SIG-M5 treated with dmso at 0.1 percent for 504 hours (cell line): ENCODE results near the gene SEC16A.

Experiments used
- DNase-seq: peaks from one replicate; lab custom pipeline; 2025; ENCODE audit not compliant: unreplicated experiment; lab: John Stamatoyannopoulos, UW

Gene SEC16A, protein sequence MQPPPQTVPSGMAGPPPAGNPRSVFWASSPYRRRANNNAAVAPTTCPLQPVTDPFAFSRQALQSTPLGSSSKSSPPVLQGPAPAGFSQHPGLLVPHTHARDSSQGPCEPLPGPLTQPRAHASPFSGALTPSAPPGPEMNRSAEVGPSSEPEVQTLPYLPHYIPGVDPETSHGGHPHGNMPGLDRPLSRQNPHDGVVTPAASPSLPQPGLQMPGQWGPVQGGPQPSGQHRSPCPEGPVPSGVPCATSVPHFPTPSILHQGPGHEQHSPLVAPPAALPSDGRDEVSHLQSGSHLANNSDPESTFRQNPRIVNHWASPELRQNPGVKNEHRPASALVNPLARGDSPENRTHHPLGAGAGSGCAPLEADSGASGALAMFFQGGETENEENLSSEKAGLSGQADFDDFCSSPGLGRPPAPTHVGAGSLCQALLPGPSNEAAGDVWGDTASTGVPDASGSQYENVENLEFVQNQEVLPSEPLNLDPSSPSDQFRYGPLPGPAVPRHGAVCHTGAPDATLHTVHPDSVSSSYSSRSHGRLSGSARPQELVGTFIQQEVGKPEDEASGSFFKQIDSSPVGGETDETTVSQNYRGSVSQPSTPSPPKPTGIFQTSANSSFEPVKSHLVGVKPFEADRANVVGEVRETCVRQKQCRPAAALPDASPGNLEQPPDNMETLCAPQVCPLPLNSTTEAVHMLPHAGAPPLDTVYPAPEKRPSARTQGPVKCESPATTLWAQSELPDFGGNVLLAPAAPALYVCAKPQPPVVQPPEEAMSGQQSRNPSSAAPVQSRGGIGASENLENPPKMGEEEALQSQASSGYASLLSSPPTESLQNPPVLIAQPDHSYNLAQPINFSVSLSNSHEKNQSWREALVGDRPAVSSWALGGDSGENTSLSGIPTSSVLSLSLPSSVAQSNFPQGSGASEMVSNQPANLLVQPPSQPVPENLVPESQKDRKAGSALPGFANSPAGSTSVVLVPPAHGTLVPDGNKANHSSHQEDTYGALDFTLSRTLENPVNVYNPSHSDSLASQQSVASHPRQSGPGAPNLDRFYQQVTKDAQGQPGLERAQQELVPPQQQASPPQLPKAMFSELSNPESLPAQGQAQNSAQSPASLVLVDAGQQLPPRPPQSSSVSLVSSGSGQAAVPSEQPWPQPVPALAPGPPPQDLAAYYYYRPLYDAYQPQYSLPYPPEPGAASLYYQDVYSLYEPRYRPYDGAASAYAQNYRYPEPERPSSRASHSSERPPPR (N-terminal part only)

DNA sequence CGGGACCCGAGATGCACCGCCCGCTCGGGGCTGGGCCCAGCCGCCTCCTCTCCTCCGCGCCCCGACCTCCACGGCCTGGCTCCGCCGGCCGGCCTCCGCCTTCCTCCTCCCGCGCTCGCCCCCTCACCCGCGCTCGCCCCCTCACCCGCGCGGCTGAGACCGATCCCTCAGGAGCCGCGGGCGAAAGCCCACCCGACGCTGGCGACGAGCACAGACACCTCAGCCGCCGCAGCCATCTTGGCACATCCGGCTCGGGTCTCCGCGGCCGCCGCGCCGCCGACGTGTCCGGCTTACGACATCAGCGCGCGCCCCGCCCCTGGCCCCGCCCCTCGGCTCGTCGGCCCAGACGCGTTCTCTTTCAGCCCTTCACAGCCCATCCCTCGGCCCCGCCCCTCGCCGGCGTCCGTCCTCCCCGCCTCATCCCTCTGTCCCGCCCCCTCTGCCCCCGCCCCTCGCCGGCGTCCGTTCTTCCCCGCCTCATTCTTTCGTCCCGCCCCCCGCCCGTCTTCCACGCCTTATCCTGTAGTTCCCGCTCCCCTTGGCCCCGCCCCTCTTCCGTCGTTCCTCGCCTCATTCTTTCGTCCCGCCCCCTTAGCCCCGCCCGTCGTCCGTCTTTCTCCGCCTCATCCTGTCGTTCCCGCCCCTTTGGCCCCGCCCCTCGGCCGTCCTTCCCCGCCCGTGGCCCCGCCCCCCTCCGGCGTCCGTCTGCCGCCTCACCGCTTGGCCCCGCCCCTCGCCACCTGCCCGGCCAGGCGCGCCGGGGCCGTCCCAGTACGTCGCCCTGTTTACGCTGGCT is at the start of gene SEC16A:
Gene SEC16A (minus strand): TSS at position 248 of the 796 bp plus-strand sequence. CDS start 5,425 bp downstream, outside the sequence.
- DNase-seq: peak; percentile 96

DNA sequence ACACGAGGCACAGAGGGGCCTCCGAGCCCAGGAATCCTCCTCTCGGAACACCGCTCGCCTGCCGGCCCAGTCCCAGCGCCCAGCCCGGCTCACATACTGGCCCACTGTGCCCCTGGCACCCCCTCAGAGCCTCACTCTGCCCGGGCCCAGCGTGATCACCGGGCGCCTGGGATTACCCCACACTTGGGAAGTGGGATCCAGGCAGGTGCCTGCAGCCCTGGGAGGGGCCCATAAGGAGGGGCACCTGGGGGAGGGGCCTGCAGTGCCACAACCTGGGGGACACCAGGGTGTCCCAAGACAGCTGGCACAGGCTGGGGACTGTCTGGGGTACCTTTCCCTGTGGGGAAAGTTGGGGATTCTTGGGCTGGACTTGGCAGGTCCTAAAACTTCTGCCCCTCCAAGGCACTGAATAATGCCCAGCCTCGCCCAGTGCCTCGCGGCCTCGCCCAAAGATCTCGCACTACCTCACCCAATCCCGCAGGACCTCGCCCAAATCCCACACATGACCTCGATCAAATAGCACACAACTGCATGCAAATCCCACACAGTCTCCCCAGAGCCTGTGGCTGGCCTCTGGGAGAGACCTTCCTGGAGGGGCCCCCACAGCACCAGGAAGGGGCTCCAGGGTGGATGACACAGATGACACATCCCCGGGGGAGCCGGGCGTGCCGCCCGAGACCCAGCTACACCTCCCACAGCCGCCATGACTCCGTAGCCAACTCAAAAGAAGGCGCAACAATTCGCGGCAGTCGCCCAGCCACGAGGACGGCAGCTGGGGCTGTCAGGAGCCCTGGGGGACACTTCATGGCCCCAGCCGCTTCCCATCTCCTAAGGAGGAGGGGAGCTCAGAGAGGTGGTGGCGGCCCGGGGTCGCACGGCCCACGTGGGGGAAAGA is 49.3 kb upstream of the SEC16A start:
- no peak for DNase-seq

DNA sequence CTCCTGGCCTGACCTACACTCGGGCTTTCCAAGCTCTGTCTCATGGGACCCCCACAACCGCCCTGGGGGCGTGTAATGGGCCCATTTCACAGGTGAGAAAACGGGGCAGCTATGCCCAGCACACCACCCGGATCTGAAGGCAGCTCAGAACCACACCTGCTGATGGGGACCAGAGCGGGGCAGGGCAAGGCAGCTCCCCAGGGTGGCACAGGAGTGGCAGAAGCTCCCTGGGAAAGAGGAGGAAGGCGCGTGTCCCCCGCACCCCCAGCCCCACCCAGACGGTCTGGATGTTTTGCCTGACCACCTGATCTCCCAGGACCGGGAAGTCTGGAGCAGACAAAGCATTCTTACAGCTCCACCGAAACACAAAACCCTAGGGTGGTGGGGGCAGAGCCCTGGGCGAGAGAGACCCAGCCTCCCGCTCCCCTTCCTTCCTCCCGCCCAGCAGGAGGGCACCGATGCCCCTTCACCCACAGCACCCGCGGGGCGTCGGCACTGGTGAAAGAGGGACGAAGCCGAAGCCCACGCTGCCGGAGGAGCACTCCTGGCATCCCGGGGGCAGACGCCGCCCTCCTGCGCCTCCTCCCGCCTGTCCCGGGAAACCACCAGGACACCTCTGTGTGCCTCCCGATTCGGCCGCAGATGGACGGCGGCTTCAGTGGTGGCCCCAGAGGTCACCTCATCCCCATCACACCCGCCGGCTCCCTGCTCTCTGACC is 48.5 kb upstream of the SEC16A start:
- DNase-seq: no peak

DNA sequence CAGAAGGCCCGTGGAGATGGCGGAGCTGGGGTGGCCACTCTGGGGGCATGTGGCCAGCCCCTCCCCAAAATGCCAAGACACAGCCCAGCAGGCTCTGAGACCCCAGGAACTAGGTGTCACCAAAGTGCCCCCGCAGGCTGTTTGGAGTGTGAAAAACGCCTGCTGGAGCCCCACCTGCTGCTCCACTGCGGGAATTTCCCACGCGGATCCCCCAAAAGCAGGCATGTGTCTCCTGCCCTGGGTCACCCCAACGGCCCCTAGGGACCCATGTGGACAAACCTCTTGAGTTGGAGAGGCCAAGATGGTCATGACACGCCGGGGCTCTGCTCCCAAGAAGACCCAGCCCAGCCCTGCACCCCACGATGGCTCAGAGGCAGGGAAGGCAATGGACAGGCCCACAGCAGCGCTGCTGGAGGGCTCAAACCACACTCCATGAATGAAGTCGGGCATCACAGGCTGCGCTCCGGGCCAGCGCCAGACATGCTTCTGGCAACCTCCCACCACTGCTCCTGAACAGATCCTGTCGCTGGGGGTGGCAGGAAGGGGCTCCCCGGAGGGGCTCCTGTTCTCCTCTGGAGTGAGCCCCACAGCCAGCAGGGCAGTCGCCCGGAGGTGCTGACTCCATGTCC is 47.7 kb upstream of the SEC16A start:
- no peak for DNase-seq

DNA sequence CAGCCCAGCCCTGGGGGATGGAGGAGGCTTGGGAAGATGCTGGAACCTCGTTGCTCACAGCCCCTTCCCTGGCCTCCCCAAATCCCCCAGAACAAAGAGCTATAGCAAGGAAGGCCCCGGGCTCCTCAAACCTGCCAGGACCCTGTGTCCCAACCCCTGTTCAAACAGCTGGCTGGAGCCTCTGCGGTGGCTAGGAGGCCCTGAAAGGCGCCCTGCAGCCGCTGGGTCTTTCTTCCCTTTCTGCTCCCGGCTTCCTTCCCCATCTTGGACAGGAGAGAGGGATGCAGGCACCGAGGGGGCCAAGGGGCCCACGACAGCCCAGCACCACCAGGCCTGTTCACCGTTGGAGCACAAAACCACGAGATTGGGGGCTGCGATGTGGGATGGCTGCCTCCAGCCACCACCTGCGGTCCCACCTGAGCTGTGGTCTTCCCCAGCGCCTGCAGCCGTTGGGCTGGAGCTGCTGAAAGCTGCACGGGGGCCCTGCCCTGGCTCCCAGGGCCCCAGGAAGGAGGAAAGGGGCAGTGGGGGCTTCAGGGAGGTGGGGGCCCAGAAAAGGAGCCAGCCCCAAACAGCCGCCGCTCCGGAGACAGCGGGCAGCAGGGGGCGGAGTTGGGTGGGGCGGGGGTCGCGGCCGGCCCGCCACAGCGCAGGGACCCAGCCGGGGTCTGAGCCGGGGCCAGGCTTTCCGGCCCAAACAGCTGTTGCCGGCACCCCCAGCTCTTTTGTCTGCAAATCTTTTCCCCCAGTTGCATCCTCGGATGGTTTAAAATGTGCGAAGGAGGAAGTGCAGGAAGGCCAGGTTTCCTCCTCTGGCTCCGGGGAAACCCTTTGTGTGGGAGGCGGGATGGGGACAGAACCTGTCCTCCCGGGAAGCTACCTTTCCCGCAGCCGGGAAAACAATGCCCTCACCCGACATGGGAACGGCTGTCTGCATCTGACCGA is 46.9 kb upstream of the SEC16A start:
- DNase-seq: no peak

DNA sequence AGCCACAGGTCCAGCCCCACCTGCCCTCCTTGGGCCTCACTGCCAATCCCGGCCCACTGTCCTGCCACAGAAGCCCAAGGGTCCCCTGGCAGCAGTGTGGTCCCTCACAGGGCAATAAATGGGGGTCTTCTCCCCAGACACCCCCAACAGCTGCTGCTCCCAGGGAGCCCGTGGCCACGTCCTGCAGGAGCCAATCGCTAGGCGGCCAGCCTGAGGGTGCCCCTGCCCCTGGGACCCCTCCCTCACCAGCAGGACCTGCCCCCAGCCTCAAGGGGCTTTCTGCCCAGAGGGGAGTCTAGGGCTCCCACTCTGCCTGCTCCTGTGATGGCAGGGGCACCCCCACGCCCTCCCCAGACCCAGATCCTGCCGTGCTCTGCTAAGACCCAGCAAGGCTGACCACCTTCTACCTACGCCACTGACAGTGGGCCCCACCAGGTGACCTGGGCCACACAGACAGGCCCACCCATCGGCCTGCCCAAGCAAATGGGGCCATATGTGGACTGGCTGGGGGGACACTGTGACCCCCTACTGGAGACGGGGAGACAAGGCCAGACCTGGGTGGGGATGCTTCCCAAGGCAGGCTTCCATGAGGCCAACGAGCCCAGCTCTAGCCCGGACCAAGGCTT is 46.0 kb upstream of the SEC16A start:
- DNase-seq: no peak

DNA sequence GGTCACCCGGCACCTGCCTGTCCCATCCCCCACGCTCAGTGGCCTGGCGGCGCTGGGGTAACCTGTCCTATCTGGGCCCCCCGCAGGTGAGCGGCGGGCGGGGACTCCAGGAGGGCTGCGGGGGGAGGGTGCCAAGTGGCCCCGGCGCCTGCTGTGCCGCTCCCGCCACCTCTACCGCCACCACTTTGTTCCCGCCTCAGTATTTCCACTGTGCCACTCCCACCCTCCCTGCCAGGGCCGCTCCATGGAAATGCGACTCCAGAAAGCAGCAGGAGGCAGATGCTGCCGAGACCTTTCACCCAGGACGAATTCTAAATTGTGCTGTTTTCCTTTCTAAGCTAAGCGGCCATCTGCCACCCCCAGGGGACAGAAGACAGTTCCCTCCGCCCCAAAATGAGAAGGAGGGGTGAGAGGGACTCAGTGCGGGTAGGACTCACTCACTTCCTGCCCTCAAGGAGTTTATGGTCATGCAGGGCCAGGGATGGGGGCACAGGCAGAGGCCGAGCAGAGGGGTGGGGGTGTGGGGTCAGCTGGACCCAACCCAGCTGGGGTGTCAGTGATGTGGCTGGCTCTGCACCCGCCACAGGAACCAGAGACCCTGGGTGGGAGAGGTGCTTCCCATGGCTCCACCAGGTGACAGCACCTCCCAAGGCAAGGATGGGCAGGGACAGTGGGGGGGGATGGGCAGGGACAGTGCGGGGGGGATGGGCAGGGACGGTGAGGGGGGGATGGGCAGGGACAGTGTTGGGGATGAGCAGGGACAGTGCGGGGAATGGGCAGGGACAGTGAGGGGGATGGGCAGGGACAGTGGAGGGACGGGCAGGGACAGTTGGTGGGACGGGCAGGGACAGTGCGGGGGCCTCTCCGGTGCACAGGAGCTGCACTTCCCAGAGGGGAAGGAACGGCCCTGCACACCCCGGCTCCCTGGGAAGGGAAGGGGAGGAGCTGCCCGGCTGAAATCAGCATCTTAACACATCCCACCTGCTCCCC is 45.2 kb upstream of the SEC16A start:
- no peak for DNase-seq

DNA sequence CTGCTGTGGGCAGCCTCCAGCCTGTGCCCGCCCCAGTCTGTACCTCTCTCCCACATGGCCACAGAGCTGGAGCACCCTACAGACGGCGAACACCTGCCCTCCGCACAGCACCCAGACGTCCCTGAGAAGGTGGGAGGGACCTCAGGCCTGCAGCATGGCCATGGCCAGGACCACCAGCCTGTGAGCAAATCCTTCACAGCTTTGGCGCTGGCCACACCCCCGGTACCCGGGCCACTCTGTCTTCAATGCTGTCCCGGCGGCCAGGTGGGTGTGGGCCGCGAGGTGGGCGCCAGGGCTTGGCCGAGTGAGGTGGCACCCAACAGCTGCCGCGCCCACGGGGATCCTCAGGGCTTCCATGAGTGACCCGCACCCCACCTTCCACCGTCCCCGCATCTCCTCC is 44.3 kb upstream of the SEC16A start:
- DNase-seq: no peak

DNA sequence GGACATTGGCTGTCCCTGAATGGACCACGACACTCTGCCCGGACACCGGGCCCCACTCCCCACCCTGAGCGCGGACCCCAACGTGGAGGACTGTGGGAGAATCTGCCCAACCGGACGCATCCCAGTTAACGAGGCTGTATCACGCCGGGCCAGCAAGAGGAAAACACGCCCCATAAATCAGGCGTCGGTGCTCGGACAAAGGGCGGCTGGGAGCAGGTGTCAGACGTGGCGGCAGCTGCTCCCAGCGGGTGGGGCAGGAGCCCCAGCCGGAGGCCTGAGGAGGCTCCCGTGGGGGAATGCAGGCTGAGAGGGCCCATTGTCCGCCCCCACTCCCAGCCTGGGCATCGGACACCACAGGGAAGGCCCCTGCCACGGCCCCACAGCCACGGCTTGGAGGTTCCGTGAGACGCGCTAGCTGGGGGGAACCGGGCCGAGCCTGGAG is 43.8 kb upstream of the SEC16A start:
- no peak for DNase-seq

DNA sequence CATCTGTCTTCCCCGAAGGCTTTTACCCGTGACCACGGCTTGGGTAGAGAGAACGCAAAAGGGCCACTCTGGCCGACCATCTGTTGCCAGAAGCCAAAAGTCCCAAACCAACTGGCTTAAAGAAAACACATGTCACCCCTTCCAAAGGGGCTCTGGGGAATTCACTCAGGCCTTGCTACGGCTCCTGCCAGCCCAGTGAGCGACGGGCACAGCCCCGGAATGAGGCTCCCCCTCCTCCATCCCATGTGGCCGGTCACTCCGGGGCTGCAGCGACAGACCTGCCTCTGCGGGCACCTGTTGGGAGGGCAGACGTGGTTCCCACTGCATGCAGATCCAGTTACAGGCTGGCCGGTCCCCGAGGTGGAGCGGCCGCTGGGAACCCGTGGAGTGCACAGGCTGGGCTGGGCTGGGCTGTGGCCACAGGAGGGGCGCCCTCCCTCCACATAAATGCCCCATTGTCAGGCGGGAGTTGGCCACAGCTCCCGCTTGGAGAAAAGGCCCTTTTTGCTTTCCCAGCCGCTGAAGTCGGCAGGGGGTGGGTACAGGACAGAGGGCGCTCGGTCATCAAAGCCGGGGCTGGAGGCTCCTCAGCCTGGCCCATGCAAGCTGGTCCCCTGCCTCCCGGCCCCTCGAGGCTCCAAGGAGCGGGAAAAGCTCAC is 43.1 kb upstream of the SEC16A start:
- no peak for DNase-seq

DNA sequence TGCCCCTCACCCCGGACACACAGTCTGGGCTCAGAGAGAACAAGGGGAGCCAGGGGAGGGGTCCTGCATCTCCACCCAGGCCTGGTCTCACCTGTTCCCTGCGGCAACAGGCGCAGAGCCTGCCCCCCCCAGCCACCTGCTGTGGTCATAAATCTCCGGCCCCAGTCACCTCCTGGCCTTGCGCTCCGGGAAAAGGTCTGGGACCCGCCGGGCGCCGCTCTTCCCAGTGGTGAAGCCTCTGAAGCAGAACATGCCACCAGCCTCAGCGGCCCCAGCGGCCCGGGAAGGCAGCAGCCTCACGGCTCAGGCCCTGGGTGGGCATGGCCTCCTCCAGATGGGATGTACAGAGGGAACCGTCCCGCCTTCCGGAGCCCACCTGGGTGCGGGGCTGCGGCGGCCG is 42.4 kb upstream of the SEC16A start:
- no peak for DNase-seq

DNA sequence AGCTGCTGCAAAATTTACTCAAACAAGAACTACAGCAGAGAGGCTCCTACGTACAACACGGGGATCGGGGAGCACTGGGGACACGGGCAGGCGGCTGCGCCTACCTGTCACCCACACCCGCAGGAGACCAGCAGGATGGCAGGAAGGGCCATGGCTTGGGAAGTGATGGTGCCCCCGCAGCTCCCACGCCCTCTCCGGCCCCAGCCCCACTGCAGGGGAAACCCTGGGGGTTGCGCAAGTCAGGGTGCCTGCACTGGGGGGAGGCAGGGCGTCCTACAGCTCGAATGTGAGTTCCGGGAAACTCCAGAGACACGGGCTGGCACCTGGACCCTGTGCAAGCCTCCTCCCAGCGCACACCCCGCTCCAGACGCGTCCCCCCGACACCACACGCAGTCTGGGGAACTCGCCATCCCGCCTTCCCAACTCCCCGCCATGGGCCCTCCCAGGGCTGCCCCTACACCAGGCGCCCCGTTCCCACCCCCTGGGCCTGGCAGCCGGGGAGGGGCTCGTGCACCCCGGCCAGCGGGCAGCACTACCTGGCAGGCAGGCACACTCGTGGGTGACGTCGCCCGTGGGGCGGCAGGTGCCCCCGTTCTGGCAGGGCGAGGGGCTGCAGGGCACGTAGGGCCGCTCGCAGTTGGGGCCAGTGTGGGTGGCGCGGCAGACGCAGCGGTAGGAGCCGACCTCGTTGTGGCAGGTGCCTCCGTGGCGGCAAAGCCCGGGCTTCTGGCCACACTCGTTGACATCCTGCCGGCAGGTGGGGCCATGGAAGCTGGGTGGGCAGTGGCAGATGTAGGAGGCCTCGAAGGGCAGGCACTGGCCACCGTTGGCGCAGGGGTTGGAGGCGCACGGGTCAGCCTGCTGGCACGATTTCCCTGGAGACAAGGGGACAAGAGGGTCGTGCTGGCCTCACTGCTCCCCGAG is 39.7 kb upstream of the SEC16A start:
- no peak for DNase-seq

DNA sequence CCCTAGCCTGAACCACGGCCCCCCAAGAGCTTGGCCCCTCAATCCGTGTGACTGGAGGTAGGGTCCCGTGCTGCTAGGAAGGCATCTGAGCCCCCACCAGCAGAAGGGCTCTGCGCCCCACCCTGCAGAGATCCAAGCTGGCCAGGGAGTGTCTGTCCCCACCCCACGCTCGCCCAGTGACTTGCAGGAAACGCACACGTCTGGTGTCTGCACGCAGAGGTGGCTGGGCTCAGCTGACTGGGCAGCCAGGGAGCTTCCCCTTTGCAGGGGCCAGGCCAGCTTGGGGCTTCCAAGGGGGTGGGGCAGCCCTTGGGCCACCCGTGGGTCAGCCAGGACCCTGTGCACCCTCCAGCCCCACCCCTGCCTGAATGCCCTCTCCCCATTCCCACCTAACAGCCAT is 38.7 kb upstream of the SEC16A start:
- DNase-seq: no peak

DNA sequence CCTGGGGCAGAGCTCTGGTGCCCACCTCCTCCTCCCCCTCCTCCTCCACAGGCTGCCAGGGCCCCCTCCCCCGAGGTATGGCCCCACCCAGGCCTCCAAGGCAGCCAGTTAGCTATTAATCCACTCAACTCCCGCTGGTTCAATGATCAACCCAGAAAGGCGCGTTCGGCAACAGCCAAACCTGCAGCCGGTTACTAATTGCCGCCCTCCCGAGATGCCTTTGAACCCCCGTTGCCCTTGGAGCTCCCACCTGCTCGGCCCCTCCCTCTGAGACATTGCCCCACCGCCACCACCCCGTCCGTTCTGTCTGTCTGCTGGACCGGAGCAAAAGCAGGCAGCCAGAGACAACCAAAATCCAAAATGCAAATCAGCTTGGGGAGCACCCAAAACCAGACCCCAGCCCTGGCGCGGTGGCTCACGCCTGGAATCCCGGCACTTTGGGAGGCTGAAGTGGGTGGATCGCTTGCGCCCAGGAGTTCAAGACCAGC is 37.3 kb upstream of the SEC16A start:
- DNase-seq: no peak
